Keratinocyte (primary cell): ENCODE results near the gene P3R3URF.

ENCODE experiments used
- EZH2 ChIP-seq: IDR thresholded peaks from one replicate; pipeline ENCODE4 v1.6.1; 2012; ENCODE audit warnings: inconsistent platforms, mild to moderate bottlenecking, low read length, moderate library complexity
- TF ChIP-seq, protein P1 (sequence below), 3 experiments: IDR thresholded peaks in 1 of 3; conservative IDR thresholded peaks in 1 of 3; optimal IDR thresholded peaks in 1 of 3; 2 replicates in 2 of 3; 3 replicates in 1 of 3; pipeline versions ENCODE3 to v1.5.1; 2011; ENCODE audit warnings: low read length in 3 of 3, mild to moderate bottlenecking in 3 of 3, moderate library complexity in 2 of 3, control low read depth in 1 of 3, inconsistent platforms in 1 of 3; ENCODE audit not compliant: insufficient read depth in 2 of 3; ENCODE audit errors: extremely low read depth in 1 of 3

DNA sequence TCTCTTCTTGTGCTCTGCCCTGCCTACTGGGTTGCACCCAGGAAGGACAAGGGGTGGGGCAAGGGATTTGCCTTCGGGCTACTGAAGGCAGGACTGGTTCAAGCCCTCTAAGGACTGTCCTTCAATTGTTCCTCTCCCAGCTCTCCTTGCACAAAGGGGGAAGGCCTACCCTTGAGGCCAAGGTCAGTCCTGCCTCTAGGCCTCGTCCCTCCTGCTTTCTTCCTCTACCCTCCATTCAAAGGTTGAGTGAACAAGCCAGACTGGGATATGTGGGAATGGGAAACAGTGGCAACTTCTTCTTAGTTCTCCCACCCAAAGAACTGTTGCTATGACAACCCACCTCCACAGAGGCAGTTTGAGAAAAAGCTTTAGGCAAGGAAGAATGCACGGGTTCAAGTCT lies 29.5 kb upstream of the P3R3URF start:
- TF ChIP-seq, protein P1, sequence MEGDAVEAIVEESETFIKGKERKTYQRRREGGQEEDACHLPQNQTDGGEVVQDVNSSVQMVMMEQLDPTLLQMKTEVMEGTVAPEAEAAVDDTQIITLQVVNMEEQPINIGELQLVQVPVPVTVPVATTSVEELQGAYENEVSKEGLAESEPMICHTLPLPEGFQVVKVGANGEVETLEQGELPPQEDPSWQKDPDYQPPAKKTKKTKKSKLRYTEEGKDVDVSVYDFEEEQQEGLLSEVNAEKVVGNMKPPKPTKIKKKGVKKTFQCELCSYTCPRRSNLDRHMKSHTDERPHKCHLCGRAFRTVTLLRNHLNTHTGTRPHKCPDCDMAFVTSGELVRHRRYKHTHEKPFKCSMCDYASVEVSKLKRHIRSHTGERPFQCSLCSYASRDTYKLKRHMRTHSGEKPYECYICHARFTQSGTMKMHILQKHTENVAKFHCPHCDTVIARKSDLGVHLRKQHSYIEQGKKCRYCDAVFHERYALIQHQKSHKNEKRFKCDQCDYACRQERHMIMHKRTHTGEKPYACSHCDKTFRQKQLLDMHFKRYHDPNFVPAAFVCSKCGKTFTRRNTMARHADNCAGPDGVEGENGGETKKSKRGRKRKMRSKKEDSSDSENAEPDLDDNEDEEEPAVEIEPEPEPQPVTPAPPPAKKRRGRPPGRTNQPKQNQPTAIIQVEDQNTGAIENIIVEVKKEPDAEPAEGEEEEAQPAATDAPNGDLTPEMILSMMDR (optimal IDR thresholded peaks at IDR 0.05 in 1 of 3, IDR thresholded peaks at IDR 0.05 in 1 of 3, conservative IDR thresholded peaks at IDR 0.05 in 1 of 3; ENCODE audit: extremely low read depth in 1 of 3, insufficient read depth in 2 of 3, low read length in 3 of 3): no peak
- no peak for TF ChIP-seq EZH2
